IPS-18c (cell line): ENCODE measurements around the gene CCDC187.

Experiments
- H3K4me3 ChIP-seq: 2 replicates; pipeline ENCODE4 v1.7.0; 2013; ENCODE audit warnings: low read depth, mild to moderate bottlenecking, low read length, moderate library complexity; ENCODE audit not compliant: insufficient read depth
- H3K9me3 ChIP-seq: one replicate; pipeline ENCODE4 v1.6.1; 2013; ENCODE audit warnings: mild to moderate bottlenecking, low read length, moderate library complexity; ENCODE audit not compliant: control insufficient read depth, insufficient read depth

Gene CCDC187

DNA sequence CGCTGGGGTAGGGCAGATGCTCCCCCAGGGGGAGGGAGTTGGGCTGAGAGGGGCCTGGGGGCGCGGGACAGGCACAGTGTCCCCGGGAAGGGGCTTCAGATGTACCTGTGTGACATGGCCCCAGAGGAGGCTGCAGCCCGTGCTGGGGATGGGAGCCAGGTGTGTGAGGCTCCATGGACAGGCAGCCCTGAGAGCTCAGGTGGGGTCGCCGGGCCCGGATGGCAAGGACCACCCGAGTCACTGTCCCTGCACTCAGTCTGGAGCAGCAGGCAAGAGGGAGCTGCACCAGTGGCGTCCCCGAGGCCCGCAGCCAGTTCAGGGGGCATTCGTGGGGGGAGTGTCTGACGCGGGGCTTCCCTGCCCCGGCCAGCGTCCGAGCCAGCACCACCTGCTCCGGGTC, 18.9 kb downstream of the CCDC187 start:
- Histone ChIP-seq H3K4me3 (no peak overlapping the region), H3K9me3 (no peaks in the 10 kb centered on the region)

DNA sequence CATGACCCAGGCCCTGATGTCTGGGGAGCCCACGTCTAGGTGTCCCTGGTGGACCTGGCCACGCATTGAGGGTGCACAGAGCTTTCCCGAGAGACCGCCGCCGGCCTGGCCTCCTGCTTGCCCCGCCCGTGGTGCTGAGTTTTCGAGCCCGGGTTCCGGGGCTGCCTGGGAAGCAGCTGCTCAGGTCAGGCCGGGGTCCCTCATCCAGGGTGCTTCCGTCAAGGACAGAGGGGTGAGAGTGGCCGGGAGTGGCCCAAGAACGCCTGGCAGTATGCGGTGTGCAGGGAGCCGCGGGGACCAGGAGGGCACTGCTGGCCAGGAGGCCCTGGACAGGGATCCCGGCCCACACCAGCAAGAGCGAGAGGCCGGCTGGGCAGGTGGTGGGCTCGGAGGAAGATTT, 19.6 kb downstream of the CCDC187 start:
- Histone ChIP-seq H3K4me3 (no peak overlapping the region), H3K9me3 (no peaks in the 10 kb centered on the region)

DNA sequence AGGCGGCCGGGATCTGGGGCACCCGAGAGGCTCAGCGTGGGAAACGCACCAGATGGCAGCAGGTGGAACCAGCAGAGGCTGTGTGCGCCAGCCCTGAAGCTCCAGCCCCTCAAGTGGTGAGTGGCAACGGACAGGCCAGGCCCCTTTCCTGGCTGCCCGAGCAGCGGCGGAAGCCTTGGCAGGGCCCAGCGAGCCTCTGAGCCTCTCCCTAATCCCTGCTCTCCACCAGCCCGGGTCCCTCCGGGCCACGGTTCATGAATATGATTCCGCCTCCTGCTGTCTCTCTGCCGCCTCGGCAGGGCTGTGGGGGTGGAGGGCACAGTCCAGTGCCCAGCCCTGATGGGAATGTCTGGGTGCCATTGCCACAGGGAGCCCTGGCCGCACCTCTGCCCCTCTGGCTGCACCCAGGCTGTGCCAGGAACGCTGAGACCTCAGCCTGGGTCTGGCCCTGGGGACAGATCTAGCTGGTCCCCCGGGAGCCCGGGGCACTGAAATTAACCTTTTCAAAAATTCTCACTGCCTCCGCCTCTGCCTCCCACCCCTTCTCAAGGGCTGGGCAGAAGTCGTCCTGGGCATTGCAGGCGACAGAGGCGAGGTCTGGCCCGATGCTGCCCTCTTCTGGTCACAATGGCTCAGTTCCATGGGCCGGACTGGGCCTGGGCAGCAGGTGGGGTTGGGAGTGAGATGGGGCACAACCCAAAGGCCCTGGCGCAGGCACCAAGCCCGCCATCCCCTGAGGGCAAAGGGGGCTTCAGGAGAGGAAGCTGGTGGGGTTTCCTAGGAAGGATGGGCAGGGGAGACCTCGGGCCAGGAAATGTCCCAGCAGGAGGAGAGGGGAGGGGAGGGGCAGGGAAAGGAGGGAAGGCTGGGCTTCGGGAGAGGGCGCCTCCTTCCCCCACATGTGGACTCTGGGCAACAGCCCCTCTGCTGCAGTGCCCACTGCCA, 20.3 kb downstream of the CCDC187 start:
- H3K9me3 ChIP-seq, result no peaks in the 10 kb centered on the region
- no peak overlapping the region for H3K4me3 ChIP-seq

DNA sequence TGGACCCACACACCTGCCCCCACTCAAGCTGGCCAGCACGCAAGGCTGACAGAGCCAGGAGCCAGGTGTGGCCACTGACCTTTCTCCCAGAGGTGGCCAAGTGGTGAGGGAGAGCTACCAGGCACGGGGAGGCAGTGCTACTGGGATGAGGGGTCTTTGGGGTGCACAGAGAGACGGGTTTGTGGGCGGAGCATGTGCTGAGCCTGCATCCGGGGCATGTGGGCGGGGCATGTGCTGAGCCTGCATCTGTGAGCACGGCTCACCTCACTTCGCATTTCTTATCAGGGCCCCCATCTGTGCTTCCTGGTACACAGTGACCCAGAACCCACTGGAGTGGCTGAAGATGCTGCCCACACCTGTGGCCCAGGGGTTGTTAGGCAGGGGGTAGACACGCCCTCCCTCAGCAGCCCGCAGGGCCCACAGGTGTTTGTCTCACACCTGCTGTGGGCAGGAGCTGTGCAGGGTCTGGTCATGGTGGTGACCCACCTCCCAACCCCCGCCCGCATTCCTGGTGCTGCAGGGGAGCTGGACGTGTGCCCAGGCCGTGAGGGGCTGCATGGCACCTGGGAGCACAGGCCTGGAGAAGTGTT, 21.5 kb downstream of the CCDC187 start:
- H3K9me3 ChIP-seq, result no peaks in the 10 kb centered on the region
- H3K4me3 ChIP-seq, result no peak overlapping the region

DNA sequence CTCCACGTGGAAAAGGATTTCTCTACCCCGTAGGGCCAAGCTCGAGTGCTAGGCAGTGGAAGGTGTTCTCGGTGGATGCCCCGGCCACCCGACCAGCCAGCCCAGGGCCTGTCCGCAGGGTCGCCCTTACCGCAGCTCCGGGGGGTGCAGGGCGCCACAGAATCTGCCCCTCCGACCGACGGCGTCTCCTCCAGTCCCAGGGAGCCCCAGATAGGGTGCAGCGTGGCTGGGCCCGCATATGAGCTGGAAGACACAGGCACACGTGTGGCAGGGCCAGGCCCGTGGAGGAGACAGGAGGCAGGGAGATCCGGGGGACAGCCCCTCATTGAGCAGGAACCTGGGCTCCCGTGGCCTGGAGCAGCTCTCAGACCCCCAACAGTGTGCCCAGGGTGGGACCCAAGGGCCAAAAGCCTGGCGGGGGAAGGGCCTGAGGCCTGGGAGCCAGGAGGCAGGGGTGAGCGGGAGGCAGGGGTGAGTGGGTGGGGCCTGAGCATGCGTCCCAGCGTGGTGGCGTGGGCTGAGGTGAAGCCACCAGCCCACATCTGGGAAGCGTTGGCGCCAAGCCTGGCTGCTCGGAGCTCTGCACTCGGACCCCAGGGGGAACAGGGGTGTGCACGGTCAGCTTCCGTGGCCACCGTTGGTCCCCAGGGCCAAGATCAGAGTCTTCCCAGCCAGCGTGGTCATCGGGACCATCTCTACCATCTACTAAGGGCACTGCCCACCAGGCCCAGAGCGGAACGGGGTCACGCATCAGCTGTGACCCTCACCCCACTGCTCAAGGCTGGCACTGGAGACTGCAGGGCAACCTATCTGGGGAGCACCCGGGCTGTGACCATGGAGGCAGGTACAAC, 22.2 kb downstream of the CCDC187 start:
- Histone ChIP-seq H3K9me3 (no peaks in the 10 kb centered on the region), H3K4me3 (no peak overlapping the region)

DNA sequence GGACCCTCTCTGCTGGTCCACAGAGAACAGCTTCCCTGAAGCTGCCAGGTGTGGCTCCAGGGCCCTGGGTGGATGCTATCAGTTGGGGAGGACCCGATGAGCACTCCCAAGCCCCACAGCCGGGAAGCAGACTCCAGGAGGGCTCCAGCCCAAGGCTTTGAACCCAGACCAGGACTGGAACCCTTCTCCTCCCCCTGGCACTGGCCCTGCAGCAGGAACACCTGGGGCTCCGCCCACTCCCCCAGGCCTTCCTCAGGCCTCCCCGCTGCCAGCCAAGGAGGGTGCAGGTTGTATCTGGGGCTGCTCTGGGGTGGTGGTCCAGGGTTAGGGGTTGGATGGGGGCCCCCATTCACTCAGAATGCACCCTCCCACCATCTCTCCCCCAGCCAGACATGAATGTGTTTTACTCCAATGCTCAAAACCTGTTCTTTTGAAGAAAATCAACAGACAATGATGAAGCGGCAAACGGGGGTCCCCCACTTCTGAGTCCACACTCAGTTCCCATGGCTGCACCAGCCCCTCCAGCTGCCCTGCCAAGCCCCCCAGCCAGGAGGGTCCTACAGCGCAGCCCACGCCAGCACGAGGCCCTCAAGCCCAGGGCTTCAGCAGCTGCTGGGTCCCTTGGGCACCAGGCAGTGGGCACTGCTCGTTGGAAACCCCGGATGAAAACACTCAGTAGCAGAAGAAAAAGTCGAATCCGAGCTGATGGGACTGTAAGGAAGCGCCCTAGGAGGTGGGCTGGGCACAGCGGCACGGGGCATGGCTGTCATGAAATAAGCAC, 23.2 kb downstream of the CCDC187 start:
- no peak overlapping the region for H3K4me3 ChIP-seq
- H3K9me3 ChIP-seq, result no peaks in the 10 kb centered on the region

DNA sequence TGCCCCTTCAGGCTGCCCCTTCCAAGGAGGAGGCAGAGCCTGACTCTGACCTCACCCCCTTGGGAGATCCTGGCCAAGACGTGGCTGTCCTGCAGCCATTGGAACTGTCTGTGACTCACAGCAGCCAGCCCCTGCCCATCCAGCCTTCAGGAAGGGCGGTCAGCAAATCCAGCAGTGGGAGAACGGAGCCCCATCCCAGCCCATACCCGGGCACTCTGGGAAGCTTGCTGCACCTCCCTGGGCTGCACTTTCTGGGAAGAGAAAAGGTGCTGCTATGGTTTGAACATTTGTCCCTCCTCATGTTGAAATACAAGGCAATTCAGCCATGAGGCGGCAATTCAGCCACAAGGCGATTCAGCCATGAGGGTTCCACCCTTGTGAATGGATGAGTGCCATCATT, 24.4 kb downstream of the CCDC187 start:
- Histone ChIP-seq H3K4me3 (no peak overlapping the region), H3K9me3 (no peaks in the 10 kb centered on the region)

DNA sequence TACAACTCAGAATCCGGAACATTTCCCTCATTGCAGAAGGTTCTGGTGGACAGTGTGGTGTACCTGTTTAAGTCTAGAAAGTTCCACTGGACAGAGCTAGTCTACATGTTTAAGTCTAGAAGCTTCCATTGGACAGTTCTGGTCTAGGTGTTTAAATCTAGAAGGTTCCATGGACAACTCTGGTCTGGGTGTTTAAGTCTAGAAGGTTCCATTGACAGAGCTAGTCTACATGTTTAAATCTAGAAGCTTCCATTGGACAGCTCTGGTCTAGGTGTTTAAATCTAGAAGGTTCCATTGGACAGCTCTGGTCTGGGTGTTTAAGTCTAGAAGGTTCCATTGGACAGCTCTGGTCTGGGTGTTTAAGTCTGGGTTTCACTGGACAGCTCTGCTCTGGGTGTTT, 25.0 kb downstream of the CCDC187 start:
- H3K9me3 ChIP-seq, result no peaks in the 10 kb centered on the region
- no peak overlapping the region for H3K4me3 ChIP-seq

DNA sequence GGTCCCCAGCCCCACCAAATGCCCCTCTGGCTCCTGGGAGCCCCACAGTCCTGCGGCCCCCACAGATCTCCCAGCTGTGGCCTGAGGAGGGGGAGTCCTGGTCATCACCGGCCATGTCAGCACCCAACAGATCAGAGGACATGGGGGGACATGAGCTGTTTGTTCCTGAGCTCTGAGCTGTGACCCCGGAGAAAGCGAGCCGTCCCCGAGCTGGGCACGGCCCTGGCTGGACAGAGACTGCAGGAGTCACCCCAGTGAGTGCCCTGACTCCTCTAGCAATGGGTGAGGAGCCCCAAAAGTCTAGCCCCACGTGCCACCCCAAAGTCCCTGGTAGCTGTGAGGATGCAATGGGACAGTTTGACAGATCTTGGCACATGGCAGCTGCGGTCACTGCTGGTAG, 25.7 kb downstream of the CCDC187 start:
- no peak overlapping the region for H3K4me3 ChIP-seq
- H3K9me3 ChIP-seq, result no peaks in the 10 kb centered on the region

DNA sequence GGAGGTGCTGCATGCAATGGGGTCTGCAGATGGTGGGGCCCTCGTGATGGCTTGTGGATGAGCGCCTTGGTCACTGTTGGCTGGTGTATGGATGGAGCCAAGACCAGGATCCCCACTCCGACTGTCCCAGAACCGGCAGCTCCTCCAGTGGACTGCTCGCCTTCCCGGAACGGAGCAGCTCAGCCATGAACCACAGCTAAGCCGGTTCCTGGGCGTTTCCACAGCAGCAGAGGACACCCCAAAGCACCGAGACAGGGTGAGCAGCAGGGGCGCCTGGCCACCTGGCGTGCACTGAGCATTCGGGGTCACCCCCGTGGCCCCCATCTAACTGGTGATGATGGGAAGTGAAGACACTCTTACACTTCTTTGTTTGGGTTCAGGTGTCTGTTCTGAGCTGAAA, 26.1 kb downstream of the CCDC187 start:
- H3K4me3 ChIP-seq, result no peak overlapping the region
- no peaks in the 10 kb centered on the region for H3K9me3 ChIP-seq

DNA sequence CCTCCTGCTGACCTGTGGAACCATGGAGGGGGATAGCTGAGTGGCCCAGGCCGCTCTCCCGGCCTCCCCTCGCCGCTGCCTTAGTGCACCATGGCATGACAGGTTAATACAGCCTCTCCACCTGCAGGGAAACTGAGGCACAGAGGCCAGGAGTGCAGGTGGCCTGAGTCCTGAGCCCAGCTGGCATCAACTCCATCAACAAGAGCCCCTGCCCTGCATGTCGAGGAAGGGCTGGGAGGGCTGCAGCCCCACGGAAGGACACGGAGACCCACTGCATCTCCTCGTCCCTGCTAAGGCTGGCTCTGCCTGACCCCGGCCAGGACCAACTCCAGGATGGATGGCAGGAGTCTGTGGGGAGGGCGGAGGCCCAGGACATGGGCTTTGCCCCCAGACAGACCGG, 27.2 kb downstream of the CCDC187 start:
- Histone ChIP-seq H3K9me3 (no peaks in the 10 kb centered on the region), H3K4me3 (no peak overlapping the region)

DNA sequence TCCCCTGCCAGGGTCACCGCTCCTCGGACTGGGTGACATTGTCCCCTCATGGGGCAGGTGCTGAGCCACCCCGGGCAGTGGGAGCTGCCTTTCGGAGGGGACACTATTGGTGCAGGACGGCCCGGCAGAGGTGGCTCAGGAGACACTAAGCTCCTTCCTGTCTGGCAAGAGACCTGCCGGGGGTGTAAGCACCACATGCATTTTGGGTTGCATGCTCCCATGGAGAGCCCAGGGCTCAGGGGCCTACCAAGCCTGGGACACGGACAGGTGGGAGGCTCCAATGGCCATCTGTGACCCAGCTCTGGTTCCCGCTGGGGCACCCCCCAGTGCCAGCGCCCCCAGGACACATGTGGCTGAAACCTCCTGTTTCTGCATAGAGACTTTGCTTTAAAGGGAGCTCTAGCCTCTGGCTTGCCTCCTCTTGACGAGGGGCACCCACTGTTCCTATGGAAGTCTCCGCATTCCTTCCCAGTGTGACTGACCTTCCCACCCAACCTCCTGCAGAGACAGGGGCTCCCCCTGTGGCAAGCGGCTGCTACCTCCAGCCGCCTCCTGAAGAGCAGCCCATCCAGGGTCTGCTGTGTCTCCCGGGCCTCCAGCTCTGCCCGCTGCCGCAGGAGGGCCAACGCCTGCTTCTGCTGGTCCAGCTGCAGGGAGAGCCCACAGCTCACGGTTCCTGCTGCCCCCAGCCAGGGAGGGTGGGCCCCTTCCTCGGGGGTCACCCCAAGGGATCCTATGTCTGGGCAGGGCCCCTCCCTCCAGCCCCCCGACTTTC, 28.1 kb downstream of the CCDC187 start:
- Histone ChIP-seq H3K4me3 (peak overlapping the region; percentile 3; the same call in 1 of the 2 replicates), H3K9me3 (no peaks in the 10 kb centered on the region)

DNA sequence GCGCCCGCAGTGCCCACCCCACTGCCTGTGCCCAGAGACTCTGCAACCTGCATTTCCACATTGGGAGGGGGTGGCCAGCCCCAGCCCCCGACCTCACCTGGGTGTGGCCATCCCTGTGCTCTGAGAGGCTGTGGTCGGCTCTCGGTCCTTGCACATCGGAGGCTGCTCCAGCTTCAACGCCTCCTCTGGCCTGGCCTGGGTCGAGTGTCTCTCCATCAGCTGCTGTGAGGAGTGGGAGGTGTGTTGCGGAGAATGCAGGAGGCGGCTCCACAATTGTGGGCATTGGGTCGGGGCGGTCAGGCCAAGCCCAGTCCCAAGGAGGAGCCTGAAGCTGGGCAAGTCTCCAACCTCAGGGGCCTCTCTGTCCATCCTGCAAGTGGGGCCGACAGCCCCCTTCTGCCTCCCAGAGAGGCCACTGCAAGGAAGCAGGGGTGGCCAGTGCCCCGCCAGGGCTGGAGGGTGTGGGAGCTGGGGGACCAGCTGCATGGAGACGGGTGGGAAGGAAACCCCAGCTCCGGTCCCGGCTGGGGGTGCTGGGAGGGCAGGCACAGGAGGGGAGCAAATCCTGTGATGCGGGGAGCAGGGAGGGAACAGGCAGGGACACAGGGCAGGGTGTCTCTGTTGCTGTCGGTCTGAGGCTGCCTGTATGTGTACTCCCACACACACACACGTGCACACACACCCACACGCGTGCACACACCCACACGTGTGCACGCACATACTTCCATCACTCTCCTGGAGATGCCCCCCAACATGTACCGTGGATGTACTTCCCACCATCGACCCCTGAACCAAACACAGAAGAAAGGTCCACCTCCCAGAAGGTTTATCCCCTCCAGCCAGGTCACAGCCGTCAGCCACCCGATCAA, 28.9 kb downstream of the CCDC187 start:
- H3K4me3 ChIP-seq, result no peak overlapping the region
- H3K9me3 ChIP-seq, result no peaks in the 10 kb centered on the region

DNA sequence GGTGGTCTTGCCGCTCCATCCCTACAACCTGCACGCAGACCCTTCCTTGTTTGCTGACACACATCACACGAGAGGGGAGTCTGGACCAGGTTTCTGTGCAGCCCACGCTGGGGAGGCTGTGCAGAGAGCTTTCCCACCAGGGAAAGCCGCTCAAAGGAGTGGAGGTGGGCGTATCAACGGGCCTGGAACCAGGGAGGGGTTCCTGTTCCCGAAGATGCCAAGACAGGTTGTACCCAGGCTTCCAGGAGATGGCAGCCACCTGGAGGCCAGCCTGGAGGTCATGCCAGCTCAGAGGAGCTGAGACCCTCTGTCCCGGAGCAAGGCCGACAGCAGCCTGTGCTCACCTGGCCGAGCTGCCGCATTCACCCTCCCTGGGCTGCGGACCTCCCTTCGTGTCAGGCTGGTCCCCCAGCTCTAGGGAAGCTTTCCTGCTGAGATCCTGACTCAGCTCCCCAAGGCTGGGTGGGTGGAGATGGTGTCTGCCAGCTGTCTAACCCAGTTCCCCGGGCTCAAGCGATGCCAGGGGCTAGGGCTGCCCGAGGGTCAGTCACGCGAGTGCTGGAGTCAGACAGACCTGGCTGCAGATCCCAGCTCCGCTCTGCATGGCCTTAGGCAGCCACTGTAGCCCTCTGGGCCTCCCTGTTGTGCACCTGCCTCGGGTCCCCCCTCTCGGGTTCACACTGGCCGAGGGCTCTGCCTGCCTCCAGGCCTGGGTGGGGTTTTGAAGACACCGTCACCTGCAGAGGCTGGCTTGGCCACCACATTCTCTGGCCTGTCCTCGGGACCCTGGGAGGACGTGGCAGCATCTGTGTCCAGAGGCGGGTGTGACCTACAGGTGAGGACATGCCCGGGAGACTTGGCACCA, 29.7 kb downstream of the CCDC187 start:
- Histone ChIP-seq H3K4me3 (no peak overlapping the region), H3K9me3 (no peaks in the 10 kb centered on the region)
